ENCODE measurements around the gene GSX1.

- TF ChIP-seq CTCF (IDR thresholded peaks at IDR 0.05; ENCODE audit: insufficient read depth, low read depth, low read length) = no peak
- TF ChIP-seq EZH2 (IDR thresholded peaks at IDR 0.05; ENCODE audit: insufficient read depth, low read length) = no peak
Measured at GRCh38 chr13:27806744-27807387, 14.6 kb downstream of the GSX1 start.
